Measurements from ENCODE around the gene INKA2. TPM values are rescaled to one million over a fixed set of nuclear protein-coding genes. Genes with fewer than 3 reads are reported as not detected.

Gene INKA2
- total and polyA plus RNA-seq, 9 donors, result 2.3 to 22.2 (median 5.9) TPM

DNA sequence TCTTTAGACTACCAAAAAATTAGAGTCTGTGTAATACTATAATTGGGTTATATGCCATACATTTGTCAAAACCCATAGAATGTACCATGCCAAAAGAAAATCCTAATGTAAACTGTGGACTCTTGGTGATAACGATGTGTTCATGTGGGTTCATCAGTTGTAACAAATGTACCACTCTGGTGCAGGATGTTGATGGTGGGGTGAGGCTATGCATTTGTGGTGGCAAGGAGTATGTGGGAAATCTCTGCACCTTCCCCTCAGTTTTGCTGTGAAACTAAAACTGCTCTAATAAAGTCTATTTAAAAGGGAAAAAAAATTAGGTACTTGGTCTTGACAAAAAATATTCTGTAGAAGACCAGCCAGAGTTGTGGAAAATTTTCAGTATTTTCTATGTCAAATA lies 43.4 kb downstream of the INKA2 start:
- H3K4me1 ChIP-seq (ENCODE audit: insufficient read depth), result no peaks in the 10 kb centered on the region
- WGBS, 3 donors, result 94 to 100% (median 97%) methylated on average over 1 of the region's 1 CpG
- no peak for TF ChIP-seq POLR2A (IDR thresholded peaks at IDR 0.05)
- TF ChIP-seq EP300 (IDR thresholded peaks at IDR 0.05), result no peak
- TF ChIP-seq, protein P1, sequence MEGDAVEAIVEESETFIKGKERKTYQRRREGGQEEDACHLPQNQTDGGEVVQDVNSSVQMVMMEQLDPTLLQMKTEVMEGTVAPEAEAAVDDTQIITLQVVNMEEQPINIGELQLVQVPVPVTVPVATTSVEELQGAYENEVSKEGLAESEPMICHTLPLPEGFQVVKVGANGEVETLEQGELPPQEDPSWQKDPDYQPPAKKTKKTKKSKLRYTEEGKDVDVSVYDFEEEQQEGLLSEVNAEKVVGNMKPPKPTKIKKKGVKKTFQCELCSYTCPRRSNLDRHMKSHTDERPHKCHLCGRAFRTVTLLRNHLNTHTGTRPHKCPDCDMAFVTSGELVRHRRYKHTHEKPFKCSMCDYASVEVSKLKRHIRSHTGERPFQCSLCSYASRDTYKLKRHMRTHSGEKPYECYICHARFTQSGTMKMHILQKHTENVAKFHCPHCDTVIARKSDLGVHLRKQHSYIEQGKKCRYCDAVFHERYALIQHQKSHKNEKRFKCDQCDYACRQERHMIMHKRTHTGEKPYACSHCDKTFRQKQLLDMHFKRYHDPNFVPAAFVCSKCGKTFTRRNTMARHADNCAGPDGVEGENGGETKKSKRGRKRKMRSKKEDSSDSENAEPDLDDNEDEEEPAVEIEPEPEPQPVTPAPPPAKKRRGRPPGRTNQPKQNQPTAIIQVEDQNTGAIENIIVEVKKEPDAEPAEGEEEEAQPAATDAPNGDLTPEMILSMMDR (IDR thresholded peaks at IDR 0.05), result no peak
- no peaks in the 10 kb centered on the region for H3K9me3 ChIP-seq
- H3K27ac ChIP-seq, result no peak overlapping the region
- no peak for DNase-seq
- H3K4me3 ChIP-seq, result no peak overlapping the region
- no peaks in the 10 kb centered on the region for H3K27me3 ChIP-seq
- intact Hi-C loops (cut with DNase I), result no loop called here
- H3K36me3 ChIP-seq, result no peaks in the 10 kb centered on the region

DNA sequence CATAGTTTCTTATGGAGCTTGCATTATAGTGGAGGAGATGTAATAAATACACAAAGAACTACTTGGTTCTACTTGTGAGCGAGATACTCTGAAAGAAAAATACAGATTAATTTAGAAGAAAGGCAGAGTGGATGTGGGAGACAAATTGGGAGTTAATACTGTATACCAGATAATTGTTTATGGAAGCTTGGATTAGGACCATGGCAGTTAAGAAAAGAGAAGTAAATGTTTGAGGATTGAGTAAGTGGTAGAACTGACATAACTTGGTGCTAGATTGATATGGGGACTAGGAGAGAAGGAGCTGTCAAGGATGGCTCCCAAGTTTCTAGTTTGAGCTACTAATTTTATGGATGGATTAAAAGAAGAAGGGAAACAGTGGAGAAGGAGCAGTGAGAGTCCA lies 47.3 kb downstream of the INKA2 start:
- Histone ChIP-seq H3K27me3 (no peaks in the 10 kb centered on the region), H3K27ac (no peak overlapping the region), H3K9me3 (no peaks in the 10 kb centered on the region), H3K4me3 (no peak overlapping the region), H3K36me3 (no peaks in the 10 kb centered on the region), H3K4me1 (ENCODE audit: insufficient read depth) (no peaks in the 10 kb centered on the region)
- no peak for TF ChIP-seq POLR2A (IDR thresholded peaks at IDR 0.05)
- DNase-seq, result no peak
- intact Hi-C loops (cut with DNase I), result no loop called here
- whole genome bisulfite sequencing, 3 donors, result 94 to 99% (median 96%) methylated on average over 1 of the region's 1 CpG

DNA sequence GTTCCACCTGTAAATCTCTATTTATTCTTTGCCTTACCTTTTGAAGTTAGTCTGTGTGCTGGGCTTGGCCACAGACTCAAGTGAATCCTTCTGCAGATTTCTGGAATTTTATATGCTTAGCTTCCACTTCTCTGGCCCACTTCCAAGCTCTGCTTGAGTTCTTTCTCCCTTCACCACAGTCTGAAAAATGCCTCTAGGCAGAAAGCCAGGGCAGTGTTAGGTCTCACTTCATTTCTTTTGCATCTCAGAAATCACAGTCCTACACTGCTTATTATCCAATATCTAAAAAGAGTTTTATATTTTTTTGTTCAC lies 48.9 kb downstream of the INKA2 start:
- Histone ChIP-seq H3K9me3 (no peaks in the 10 kb centered on the region), H3K4me3 (no peak overlapping the region), H3K27me3 (no peaks in the 10 kb centered on the region), H3K36me3 (no peaks in the 10 kb centered on the region), H3K4me1 (ENCODE audit: insufficient read depth) (no peaks in the 10 kb centered on the region), H3K27ac (no peak overlapping the region)
- no peak for TF ChIP-seq POLR2A (IDR thresholded peaks at IDR 0.05)
- TF ChIP-seq, protein P1 (IDR thresholded peaks at IDR 0.05), result no peak
- TF ChIP-seq EP300 (IDR thresholded peaks at IDR 0.05), result no peak
- peak in 4 of 5 donors; percentile 28 to 63 (median 58) for DNase-seq
- intact Hi-C loops (cut with DNase I), result no loop called here

Small RNA genes within 50 kb of the gene (small RNA-seq; reads per million reads assigned to genes)
- not detected for gene INKA2

Other genes starting within 250 kb of the INKA2 start
- gene ADORA3, start 235.8 kb downstream of the INKA2 start, total RNA-seq, result 1 to 10 TPM; 1.4 to 7.2 (median 3.8) TPM
- 10 to 100 TPM in 1 of 2 donors, 1 to 10 TPM in 1; 2.4 to 11.1 TPM for gene ADORA3, start 235.8 kb downstream of the INKA2 start, polyA plus RNA-seq
- gene TMIGD3, start 235.8 kb downstream of the INKA2 start, total RNA-seq, result 1 to 10 TPM in 4 of 7 donors, under 1 TPM in 1, not detected in 2; 0.78 to 3.2 (median 2.6) TPM
- gene TMIGD3, start 235.8 kb downstream of the INKA2 start, polyA plus RNA-seq, result 1 to 10 TPM in 1 of 2 donors, under 1 TPM in 1; 0.87 to 2.6 TPM
- gene RAP1A, start 119.6 kb downstream of the INKA2 start, total RNA-seq, result 10 to 100 TPM; 22.2 to 67.6 (median 59.1) TPM
- 100 to 1,000 TPM in 1 of 2 donors, 10 to 100 TPM in 1; 46.4 to 118 TPM for gene RAP1A, start 119.6 kb downstream of the INKA2 start, polyA plus RNA-seq
- 10 to 100 TPM; 10.6 to 26.9 (median 14.5) TPM for gene DDX20, start 16.5 kb upstream of the INKA2 start, total RNA-seq
- 10 to 100 TPM in 1 of 2 donors, 1 to 10 TPM in 1; 7.3 to 10.5 TPM for gene DDX20, start 16.5 kb upstream of the INKA2 start, polyA plus RNA-seq